ENCODE results near the gene CCL28. TPM values are rescaled to one million over a fixed set of nuclear protein-coding genes. Genes with fewer than 3 reads are reported as not detected.

The CCL28 gene
- total and polyA plus RNA-seq, 2 donors: 0.68 to 1.4 TPM

DNA sequence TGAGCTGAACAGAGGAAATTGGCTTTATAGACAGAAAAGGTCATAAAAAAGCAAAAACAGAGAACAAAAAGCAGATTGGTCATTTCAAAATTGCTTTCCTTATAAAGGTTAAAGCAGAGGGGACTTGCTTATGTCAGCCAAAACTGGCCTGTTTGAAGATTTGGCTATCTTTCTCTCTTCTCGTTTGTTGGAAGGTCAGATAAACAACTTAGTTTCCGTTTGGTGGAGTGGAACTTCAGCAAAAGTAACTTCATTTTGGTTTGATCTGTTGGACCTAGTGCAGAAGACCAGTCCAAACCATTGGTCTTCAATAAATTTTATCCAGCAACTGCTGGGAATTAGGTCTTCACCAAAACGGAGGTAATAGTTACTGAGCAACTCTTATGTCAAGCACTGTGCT is 53.9 kb downstream of the CCL28 start:
- DNase-seq (ENCODE audit: extremely low spot score): no peak
- H3K36me3 ChIP-seq (ENCODE audit: insufficient read depth): no peaks in the 10 kb centered on the region
- WGBS: 24% methylated on average over 3 of the region's 3 CpGs
- no peaks in the 10 kb centered on the region for H3K4me1 ChIP-seq (ENCODE audit: insufficient read depth)
- H3K4me3 ChIP-seq (ENCODE audit: low read depth, low read length): no peak overlapping the region
- H3K27ac ChIP-seq (ENCODE audit: low read depth): no peak overlapping the region

DNA sequence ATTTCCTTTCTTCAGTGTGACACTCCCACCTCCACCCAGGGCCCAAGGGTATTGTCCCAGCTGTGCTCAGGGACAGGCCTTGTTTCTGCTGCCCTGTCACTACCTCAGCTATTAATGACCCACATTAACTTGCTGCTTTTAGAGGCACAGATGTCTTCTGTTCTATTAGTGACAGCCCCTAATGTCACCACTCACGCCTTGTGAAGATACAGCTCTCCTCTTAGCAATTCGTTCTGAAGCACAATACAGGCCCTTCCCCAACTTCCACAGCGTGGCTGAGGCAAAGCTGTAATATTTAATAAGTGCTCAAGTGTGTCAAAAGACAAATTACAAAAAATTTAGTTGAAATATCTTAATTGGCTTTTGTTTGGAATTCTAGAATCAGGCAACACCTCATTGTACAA is 54.3 kb downstream of the CCL28 start:
- WGBS: 41% methylated on average over 3 of the region's 3 CpGs

DNA sequence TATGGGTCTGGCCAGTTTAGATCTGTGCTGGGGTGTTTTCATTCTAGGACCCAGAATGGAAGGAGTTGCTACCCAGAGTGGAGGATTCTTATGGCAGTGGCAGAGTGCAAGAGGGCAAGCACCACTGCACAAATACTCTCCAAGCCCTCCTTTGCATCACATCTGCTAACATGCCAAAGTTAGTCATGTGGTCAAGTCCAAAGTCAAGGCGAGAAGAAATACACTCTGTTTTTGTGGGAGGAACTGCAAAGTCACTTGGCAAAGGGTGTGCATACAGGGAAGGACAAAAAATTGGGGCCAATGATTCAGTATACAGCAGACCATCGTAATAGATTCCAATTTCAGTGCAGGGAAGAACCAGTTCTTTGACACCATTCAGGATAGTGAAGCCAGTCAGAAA is 55.1 kb downstream of the CCL28 start:
- 74% methylated on average over 2 of the region's 2 CpGs for WGBS
- no peak for DNase-seq (ENCODE audit: extremely low spot score)

More for the DNA sequence above, 54.3 kb downstream of the CCL28 start:
- Histone ChIP-seq H3K4me1 (ENCODE audit: insufficient read depth) (no peaks in the 10 kb centered on the region), H3K4me3 (ENCODE audit: low read depth, low read length) (no peak overlapping the region), H3K36me3 (ENCODE audit: insufficient read depth) (no peaks in the 10 kb centered on the region), H3K27ac (ENCODE audit: low read depth) (no peak overlapping the region)
- DNase-seq (ENCODE audit: extremely low spot score): no peak

DNA sequence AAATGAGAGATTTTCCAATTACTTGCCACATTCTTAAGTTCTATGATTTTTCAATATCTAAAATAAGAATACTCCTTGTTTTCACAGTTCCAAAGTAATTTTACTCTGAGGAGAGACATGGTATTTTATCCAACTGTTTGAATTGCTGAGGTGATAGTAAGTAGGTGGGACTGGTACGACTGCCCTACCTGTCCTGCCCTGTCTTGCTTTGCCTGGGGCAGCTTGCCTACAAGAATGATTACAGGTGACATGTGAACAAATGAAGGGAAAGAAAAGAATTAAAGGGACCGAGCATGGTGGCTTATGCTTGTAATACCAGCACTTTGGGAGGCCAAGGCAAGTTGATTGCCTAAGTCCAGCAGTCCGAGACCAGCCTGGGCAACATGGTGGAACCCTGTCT is 57.4 kb downstream of the CCL28 start:
- no peak overlapping the region for H3K4me3 ChIP-seq (ENCODE audit: low read depth, low read length)
- WGBS: 85% methylated on average over 3 of the region's 3 CpGs
- no peaks in the 10 kb centered on the region for H3K4me1 ChIP-seq (ENCODE audit: insufficient read depth)
- H3K36me3 ChIP-seq (ENCODE audit: insufficient read depth): no peaks in the 10 kb centered on the region
- H3K27ac ChIP-seq (ENCODE audit: low read depth): no peak overlapping the region
- DNase-seq (ENCODE audit: extremely low spot score): no peak

More for the DNA sequence above, 55.1 kb downstream of the CCL28 start:
- Histone ChIP-seq H3K4me3 (ENCODE audit: low read depth, low read length) (no peak overlapping the region), H3K4me1 (ENCODE audit: insufficient read depth) (no peaks in the 10 kb centered on the region), H3K27ac (ENCODE audit: low read depth) (no peak overlapping the region), H3K36me3 (ENCODE audit: insufficient read depth) (no peaks in the 10 kb centered on the region)

DNA sequence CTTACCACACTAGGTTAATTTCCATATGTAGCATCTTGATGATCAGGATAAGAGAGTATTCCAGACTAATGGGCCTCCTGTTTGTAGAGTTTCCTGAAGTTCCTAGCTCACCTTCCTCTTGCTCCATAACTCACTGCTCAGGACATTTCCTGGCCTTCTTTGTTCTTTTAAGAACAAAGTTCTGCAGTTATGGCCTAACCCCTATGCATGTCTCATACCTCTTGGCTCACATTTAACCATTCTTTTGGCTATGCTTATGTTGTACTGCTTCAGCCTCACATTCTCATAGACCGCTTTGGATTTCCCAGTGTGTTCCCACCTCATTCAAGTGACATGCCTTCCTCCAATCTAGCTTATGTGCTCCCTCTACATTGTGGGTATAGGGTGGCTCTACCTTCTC is 58.5 kb downstream of the CCL28 start:
- H3K36me3 ChIP-seq (ENCODE audit: insufficient read depth): no peaks in the 10 kb centered on the region
- WGBS: 97% methylated on average over 1 of the region's 1 CpG
- no peak for DNase-seq (ENCODE audit: extremely low spot score)

DNA sequence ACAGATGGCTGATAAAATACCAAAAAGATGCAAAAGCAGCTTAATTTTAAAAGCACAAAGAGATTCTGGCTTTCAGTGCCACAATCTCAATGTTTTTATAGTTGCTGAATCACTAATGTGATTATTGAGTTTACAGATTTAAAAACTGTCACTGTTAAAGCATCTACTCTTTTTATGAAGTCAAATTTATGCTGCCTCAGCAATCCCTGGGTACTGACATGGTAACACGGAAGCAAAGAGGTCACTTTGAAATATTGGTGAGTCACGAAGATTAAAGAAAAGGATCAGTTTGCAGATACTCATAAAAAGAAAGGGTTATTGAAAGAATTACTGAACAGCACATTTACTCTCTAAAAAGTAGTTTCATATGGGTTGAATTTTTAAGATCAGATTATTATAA is 59.3 kb downstream of the CCL28 start:
- H3K27ac ChIP-seq (ENCODE audit: low read depth): no peak overlapping the region
- WGBS: 45% methylated on average over 2 of the region's 2 CpGs
- no peaks in the 10 kb centered on the region for H3K36me3 ChIP-seq (ENCODE audit: insufficient read depth)
- no peaks in the 10 kb centered on the region for H3K4me1 ChIP-seq (ENCODE audit: insufficient read depth)
- DNase-seq (ENCODE audit: extremely low spot score): no peak
- no peak overlapping the region for H3K4me3 ChIP-seq (ENCODE audit: low read depth, low read length)

More for the DNA sequence above, 58.5 kb downstream of the CCL28 start:
- no peaks in the 10 kb centered on the region for H3K4me1 ChIP-seq (ENCODE audit: insufficient read depth)
- no peak overlapping the region for H3K4me3 ChIP-seq (ENCODE audit: low read depth, low read length)
- H3K27ac ChIP-seq (ENCODE audit: low read depth): no peak overlapping the region

DNA sequence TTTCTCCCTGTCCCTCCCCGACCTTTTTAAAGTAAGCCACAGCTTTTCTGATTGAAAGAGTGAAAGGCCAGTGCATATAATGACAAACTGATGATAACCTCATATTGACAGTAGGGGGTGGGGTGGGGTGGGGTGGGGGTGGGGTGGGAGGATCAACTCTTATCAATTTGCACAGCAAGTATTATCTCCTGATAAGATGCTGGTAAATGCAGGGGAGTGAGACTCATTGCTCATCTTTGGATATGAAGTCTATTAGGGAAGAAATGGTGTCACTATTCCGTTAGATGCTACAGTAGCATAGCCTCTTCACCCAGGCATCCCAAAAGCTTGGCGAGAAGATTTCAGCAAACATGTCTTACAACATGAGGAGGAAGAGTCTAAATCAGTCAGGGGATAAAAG is 60.1 kb downstream of the CCL28 start:
- H3K36me3 ChIP-seq (ENCODE audit: insufficient read depth): no peaks in the 10 kb centered on the region
- no peak overlapping the region for H3K4me3 ChIP-seq (ENCODE audit: low read depth, low read length)
- H3K4me1 ChIP-seq (ENCODE audit: insufficient read depth): no peaks in the 10 kb centered on the region
- DNase-seq (ENCODE audit: extremely low spot score): no peak
- 79% methylated on average over 3 of the region's 3 CpGs for WGBS
- H3K27ac ChIP-seq (ENCODE audit: low read depth): no peak overlapping the region

DNA sequence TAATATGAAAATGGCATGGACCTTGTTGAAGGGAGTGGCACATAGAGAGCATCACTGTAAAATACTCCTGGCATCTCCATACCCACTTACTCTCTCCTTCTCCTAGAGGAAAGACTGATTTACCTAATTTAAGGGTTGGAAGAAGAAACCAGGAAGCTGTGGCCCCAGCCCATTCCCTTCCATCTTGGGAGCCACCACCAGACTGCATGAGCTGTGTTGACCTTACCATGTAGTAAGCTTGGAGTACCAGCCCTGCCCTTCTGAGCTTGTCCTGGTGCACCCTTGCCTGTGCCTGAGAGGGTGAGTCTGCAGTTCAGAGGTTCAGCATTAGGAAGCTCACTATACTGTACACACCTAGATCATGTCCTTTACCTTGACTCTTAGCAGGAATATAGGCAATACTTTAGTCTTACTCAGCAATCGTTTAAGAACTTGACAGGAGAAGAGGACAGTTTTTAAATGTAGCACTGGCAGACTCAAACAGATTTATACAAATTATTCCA is 63.3 kb downstream of the CCL28 start:
- 86% methylated on average over 1 of the region's 1 CpG for WGBS
- no peaks in the 10 kb centered on the region for H3K36me3 ChIP-seq (ENCODE audit: insufficient read depth)
- no peaks in the 10 kb centered on the region for H3K4me1 ChIP-seq (ENCODE audit: insufficient read depth)
- H3K4me3 ChIP-seq (ENCODE audit: low read depth, low read length): peak overlapping the region; percentile 3
- DNase-seq (ENCODE audit: extremely low spot score): no peak
- no peak overlapping the region for H3K27ac ChIP-seq (ENCODE audit: low read depth)

DNA sequence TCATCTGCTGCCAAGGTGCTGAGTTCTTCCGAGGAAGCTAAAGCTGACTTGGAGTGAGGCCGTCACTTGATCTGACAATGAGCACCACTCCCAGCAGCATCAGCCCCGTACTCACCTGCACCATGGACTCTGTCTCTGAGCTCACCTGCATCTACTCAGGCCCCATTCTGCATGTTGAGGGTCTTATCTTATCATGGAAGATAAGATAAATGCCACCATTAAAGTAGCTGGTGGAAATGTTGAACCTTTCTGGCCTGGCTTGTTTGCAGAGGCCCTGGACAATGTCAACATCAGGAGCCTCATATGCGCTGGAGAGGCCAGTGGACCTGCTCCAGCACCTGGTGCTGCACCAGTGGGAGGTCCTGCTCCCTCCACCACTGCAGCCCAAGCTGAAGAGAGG is 64.0 kb downstream of the CCL28 start:
- DNase-seq (ENCODE audit: extremely low spot score): no peak
- Histone ChIP-seq H3K36me3 (ENCODE audit: insufficient read depth) (no peaks in the 10 kb centered on the region), H3K27ac (ENCODE audit: low read depth) (no peak overlapping the region), H3K4me1 (ENCODE audit: insufficient read depth) (no peaks in the 10 kb centered on the region), H3K4me3 (ENCODE audit: low read depth, low read length) (no peak overlapping the region)
- WGBS: 72% methylated on average over 4 of the region's 4 CpGs

DNA sequence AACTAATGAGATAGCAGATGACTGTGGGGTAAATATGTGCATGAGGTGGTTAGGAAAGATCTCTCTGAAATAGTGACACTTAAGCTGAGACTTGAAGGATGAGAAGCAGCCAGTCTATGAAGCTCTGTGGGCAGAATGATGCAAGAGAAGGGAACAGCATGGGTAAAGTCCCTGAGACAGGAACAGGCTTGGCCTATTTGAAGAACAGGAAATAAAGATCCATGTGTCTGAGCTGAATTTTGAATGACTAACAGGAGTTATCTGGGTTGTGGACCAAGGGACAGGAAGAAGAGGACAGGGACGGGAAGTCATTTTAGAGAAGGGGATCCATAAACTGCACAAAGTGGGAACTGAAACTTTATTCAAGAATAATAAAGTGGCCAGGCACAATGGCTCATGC is 73.3 kb downstream of the CCL28 start:
- 81% methylated on average over 1 of the region's 1 CpG for WGBS
- Histone ChIP-seq H3K27ac (ENCODE audit: low read depth) (no peak overlapping the region), H3K36me3 (ENCODE audit: insufficient read depth) (no peaks in the 10 kb centered on the region)

DNA sequence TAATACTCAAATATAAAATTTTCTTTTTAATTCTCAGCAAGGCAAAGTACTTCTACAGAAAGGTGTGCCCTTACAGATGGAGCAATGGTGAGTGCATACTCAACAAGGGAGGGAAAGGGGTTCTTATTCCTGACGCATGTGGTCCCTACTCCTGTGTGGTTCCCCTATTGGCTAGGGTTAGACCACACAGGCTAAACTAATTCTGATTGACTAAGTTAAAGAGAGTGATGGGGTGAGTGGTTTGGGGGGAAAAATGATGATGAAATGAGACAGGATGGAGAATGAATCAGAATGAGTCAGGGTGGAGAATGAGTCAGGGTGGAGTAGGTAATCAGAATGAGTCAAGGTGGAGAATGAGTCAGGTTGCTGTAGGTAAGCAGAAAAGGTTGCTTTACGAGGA is 76.0 kb downstream of the CCL28 start:
- no peaks in the 10 kb centered on the region for H3K36me3 ChIP-seq (ENCODE audit: insufficient read depth)
- no peak for DNase-seq (ENCODE audit: extremely low spot score)
- H3K4me3 ChIP-seq (ENCODE audit: low read depth, low read length): no peak overlapping the region
- WGBS: 84% methylated on average over 2 of the region's 2 CpGs
- no peak overlapping the region for H3K27ac ChIP-seq (ENCODE audit: low read depth)
- no peaks in the 10 kb centered on the region for H3K4me1 ChIP-seq (ENCODE audit: insufficient read depth)

More for the DNA sequence above, 73.3 kb downstream of the CCL28 start:
- no peak overlapping the region for H3K4me3 ChIP-seq (ENCODE audit: low read depth, low read length)
- no peak for DNase-seq (ENCODE audit: extremely low spot score)
- no peaks in the 10 kb centered on the region for H3K4me1 ChIP-seq (ENCODE audit: insufficient read depth)

DNA sequence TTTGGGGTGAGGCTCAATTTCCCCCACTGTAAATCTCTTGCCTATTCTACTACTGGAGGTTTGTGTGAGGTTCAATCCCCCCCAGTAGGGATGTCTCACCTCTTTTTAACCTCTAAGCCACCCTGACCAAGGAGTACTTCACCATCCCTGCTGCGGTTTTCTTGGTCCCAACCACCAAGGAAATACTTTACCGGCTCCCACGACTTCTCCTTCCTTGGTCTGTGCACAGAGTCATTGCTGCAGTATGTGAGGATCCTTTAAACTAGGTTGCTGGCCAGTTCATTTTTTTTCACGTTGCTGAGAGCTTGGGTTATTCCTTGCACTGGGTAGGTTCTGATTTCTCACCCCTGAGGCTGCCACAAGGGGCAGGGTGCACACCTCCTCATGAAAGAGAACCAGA is 76.5 kb downstream of the CCL28 start:
- Histone ChIP-seq H3K27ac (ENCODE audit: low read depth) (no peak overlapping the region), H3K4me3 (ENCODE audit: low read depth, low read length) (no peak overlapping the region), H3K4me1 (ENCODE audit: insufficient read depth) (no peaks in the 10 kb centered on the region), H3K36me3 (ENCODE audit: insufficient read depth) (no peaks in the 10 kb centered on the region)
- WGBS: 86% methylated on average over 4 of the region's 4 CpGs
- DNase-seq (ENCODE audit: extremely low spot score): no peak

DNA sequence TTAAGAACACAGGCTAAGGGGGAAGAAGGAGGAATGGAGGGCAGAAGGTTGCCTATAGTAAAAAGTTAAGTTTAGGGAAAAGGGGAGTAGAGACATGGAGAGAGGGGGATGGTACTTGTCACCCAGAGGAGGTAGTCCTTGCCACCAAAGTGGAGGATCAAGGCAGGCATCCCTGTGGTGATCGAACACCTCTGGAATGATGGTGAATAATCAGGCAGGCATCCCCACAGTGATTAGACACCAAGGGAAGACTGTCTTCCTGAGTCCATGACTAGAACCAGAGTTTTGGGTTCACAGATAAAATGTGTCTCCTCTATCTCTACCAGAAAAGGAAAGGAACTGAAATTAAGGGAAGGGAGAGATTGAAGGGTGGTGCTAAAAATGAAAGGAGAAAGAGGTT is 79.8 kb downstream of the CCL28 start:
- Histone ChIP-seq H3K27ac (ENCODE audit: low read depth) (no peak overlapping the region), H3K4me1 (ENCODE audit: insufficient read depth) (no peaks in the 10 kb centered on the region), H3K36me3 (ENCODE audit: insufficient read depth) (no peaks in the 10 kb centered on the region), H3K4me3 (ENCODE audit: low read depth, low read length) (no peak overlapping the region)
- no peak for DNase-seq (ENCODE audit: extremely low spot score)
- WGBS: 89% methylated on average over 1 of the region's 1 CpG
